ENCODE data around the gene INPP5A.

INPP5A gene

GRCh38 chr10:132648072-132648850 is 110.7 kb downstream of the INPP5A start:
- no peak for DNase-seq (ENCODE audit: low read depth)

- DNase-seq (ENCODE audit: low read depth): no peak
These were observed 111.4 kb downstream of the INPP5A start for GRCh38 chr10:132648851-132649528.

DNA sequence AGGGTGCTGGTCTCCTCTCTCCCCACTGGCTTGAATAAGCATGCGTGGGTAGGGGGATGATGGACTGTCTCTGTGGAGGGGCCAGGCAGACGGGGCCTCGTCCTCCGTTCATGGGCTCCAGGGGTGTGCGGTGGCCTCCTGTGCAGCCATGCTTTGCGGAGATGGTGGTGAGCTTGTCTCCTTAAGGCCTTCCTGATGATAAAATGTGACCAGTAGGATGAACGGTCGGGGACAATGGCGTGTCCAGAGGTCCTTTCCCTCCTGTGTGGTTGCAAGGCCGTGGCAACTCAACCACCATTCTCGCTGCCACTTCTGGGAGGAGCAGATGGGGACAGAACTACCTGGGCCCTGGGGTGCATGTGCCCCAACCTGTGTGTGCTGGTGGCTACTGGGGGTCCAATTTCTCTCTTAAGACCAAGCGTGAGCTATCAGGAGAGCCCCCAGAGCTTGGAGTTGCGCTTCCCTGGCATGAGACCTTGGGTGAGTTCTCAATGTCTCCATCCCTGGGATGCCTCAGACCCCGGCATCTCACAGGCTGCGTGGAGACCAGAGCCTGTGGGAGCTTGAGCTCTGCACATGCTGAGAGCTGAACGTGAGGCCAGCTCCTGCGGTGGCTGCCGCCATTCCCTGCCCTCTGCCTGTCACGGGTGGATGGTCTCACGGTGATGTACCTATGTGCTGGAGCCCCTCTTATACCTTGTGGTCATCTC is 112.2 kb downstream of the INPP5A start:
- no peak for DNase-seq (ENCODE audit: low read depth)

GRCh38 chr10:132650611-132651250 is 113.1 kb downstream of the INPP5A start:
- no peak for DNase-seq (ENCODE audit: low read depth)

DNA sequence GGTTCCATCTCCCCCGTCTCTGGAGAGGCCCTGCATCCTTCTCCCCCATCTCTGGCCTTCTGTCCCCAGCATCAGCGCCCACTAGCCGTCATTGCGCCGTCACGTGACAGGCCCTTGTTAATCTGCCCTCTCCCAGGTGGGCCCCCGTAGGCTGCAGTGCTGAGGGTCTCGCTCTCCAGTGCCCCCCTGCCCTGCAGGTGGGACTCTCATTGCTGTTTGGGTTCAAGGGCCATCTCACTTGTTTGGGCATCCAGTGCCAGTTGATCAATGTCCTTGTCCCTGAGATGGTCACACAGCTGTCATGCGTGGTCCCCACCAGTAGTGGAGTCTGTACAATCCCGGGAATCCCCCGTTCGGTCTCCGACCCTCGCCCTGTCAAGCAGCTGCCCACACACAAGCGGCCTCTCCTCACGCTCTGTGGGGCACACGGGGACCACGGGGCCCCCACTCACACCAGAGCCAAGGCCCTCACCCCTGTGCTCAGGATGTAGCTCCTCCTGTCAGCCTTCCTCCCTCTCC is 114.0 kb downstream of the INPP5A start:
- DNase-seq (ENCODE audit: low read depth): no peak

- no peak for DNase-seq (ENCODE audit: low read depth)
These were observed 114.9 kb downstream of the INPP5A start for GRCh38 chr10:132652446-132652845.

- DNase-seq (ENCODE audit: low read depth): no peak
These were observed 115.5 kb downstream of the INPP5A start for GRCh38 chr10:132652936-132653590.

GRCh38 chr10:132653721-132654120 is 116.1 kb downstream of the INPP5A start:
- no peak for DNase-seq (ENCODE audit: low read depth)

DNA sequence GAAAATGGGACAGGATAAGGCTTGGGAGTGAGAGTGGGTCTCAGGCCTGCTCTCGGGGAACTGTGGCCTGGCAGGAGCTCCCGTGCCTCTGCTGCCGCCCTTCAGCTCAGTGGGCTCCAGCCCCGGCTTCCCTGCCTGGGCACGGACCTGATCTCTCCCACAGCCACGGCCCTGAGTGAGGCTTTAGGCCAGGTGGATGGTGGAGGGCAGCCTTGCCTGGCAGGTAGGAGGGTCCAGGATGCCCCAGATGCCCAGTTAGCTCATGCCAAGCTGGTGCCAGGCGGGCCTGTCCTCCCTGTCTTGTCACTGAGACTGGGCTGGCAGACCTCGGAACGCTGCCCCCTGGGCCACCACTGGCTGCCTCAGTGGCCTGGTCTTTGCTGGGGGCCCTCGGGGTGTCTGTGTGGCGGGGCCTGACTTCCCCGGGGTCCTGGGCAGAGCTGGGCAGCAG is 116.6 kb downstream of the INPP5A start:
- no peak for DNase-seq (ENCODE audit: low read depth)

DNA sequence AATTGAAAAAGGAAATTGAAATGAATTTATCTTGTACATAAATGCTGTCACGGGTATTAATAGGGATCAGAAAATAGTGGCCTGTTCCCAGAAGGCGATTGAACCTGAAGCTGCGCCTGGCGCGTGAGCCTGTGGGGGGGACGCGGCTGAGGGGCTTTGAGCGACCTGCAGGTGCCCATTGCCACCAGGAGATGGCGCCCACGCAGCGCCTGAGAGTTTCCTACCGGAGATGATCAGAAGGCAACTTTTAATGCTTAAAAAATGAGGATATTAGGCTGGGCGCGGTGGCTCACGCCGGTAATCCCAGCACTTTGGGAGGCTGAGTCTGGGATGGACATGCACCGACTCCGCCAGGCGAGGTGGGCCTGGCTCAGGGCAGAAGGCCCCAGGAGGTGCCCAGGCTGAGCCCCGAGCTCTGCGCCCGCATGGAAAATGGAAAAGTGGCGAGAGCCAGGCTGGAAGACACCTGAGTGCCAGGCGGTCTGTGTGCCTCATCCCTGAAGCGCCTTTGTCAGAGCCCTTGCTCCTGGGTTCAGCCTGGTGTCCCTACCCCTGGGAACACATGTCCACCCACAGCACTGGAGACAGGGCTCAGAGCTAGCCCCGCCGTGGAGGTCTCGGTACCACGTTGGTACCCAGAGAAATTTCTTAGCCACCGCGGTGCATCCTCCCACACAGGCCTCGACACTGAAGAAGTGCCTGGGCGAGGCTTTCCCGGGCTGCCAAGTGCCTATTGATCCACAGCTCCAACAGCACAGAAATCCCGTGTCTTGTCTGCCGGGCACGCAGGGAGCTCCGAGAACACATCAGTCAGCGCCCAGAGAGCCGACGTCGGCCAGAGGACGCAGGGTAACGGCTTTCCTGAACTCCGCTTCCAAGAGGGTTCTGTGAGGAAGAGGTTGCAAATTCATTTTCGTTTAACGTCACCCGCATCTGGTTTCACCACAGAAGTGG is 117.4 kb downstream of the INPP5A start:
- peak; percentile 33 for DNase-seq (ENCODE audit: low read depth)

- no peak for DNase-seq (ENCODE audit: low read depth)
These were observed 118.1 kb downstream of the INPP5A start for GRCh38 chr10:132655735-132656134.

DNA sequence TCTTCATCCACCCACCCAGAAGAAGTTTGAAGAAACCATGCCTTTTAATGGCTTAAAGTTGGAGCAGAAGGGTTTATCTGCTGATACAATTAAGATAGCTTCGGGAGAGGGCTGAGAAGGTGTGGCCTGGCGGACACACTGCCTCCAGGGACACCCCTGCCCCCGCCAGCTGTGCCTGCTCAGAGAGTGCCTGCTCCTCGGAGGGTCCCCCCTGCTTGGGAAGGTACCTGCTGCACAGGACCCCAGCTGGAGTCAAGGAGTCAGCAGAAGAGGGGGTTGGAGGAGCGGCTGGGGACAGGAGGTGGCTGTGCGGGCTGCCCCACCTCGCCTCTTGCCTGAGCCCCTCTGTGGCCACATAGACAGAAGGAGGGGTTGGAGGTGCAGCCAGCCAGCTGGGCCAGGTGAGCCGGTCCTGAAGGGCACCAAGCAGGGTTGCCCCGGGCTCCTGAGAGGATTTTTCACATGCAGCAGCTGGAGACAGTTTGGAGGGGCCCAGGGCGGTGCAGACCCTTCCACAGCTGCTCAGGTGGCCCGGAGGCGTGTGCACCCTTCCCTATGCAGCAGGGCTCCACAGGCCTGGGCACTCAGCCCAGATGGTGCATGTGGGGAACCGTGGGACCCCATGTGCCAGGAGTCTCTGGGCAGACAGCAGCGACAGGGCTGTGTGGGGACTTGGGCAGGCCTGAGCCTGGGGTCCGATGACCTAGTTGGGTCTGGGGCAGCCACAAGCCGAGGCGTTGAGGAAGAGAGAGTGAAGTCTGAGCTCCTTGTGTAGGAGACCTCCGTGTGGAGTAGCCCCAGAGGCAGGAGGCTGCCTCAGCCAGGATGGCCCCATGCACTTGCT is 118.9 kb downstream of the INPP5A start:
- DNase-seq (ENCODE audit: low read depth): no peak

DNA sequence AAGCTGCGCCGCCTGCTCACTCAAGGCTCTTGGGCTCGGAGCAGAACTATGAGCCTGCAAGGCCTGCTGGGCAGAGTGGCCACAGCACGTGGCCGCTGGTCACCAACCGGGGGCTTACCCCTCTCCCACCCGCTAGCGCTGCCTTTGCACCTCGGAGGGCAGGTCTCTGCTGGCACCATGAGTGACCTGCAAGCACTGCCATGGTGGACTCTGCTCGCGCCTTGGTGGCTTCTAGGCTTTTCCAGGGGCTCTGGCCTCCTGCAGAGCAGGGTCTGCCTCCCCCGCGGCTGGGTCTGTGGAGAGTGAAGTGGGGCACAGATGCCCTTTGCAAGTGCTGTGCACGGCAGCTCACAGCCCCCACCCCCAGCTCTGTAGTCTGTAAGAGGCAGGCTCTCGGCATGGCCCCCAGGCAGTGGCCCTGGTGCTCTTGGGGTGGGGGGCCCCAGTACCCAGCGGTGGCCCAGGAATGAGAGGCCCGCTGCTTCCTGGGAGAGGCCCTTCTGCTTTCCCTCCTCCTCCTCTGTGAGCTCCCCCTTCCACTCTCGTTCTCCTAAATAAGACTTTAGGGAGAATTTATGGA is 119.6 kb downstream of the INPP5A start:
- no peak for DNase-seq (ENCODE audit: low read depth)

DNA sequence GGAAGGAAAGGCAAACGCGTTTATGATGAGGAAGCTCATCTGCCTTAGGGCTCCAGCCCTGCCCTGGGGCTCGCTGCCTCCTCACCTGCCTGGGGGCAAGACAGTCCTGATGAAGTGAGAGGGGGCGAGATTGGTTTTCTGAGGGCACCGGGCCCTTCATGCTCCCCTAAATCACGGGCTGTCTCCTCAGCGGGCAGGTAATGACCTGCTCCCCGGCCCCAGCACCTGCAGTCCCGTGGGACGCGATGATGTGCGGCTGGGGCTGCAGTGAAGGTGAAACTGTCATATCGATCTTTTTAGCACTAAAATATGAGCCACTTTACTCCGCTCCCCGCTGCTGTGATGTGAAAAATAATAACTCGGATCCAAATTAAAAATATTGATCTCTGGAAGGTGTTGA is 120.2 kb downstream of the INPP5A start:
- no peak for DNase-seq (ENCODE audit: low read depth)

- DNase-seq (ENCODE audit: low read depth): no peak
These were observed 121.1 kb downstream of the INPP5A start for GRCh38 chr10:132658546-132659205.

GRCh38 chr10:132659206-132660091 is 121.9 kb downstream of the INPP5A start:
- DNase-seq (ENCODE audit: low read depth): no peak

- DNase-seq (ENCODE audit: low read depth): no peak
These were observed 122.8 kb downstream of the INPP5A start for GRCh38 chr10:132660385-132660784.

Measured in amniotic epithelial cell (primary cell).